GM06990 (cell line): Measurements from ENCODE around the gene CSTPP1.

Source experiments
- DNase-seq: peaks from one replicate; pipeline ENCODE4 v3.0.0-alpha.2; 2011; ENCODE audit not compliant: insufficient read length; ENCODE audit errors: extremely low read depth
- H3K27me3 ChIP-seq: replicated peaks from 2 replicates; pipeline ENCODE4 v1.6.0; 2011; ENCODE audit warnings: low read length; ENCODE audit not compliant: control insufficient read depth, insufficient read depth
- H3K36me3 ChIP-seq: 2 replicates; pipeline ENCODE4 v1.5.1; 2011; ENCODE audit warnings: low read length; ENCODE audit not compliant: control insufficient read depth, insufficient read depth
- H3K4me3 ChIP-seq: replicated peaks from 2 replicates; pipeline ENCODE4 v1.5.1; 2011; ENCODE audit warnings: low read depth, mild to moderate bottlenecking, control low read depth, low read length
- TF ChIP-seq, protein P1 (sequence below): IDR thresholded peaks from 2 replicates; pipeline ENCODE4 v1.5.1; 2011; ENCODE audit warnings: low read length, control low read depth, mild to moderate bottlenecking, inconsistent platforms; ENCODE audit not compliant: insufficient read depth, poor library complexity, severe bottlenecking

Gene CSTPP1

GRCh38 chr11:47018637-47019036, 82.1 kb downstream of the CSTPP1 start:
- H3K4me3 ChIP-seq: no peak overlapping the region
- no peak for DNase-seq
- TF ChIP-seq, protein P1, sequence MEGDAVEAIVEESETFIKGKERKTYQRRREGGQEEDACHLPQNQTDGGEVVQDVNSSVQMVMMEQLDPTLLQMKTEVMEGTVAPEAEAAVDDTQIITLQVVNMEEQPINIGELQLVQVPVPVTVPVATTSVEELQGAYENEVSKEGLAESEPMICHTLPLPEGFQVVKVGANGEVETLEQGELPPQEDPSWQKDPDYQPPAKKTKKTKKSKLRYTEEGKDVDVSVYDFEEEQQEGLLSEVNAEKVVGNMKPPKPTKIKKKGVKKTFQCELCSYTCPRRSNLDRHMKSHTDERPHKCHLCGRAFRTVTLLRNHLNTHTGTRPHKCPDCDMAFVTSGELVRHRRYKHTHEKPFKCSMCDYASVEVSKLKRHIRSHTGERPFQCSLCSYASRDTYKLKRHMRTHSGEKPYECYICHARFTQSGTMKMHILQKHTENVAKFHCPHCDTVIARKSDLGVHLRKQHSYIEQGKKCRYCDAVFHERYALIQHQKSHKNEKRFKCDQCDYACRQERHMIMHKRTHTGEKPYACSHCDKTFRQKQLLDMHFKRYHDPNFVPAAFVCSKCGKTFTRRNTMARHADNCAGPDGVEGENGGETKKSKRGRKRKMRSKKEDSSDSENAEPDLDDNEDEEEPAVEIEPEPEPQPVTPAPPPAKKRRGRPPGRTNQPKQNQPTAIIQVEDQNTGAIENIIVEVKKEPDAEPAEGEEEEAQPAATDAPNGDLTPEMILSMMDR: no peak
- H3K27me3 ChIP-seq: no peaks in the 10 kb centered on the region
- H3K36me3 ChIP-seq: no peaks in the 10 kb centered on the region

DNA sequence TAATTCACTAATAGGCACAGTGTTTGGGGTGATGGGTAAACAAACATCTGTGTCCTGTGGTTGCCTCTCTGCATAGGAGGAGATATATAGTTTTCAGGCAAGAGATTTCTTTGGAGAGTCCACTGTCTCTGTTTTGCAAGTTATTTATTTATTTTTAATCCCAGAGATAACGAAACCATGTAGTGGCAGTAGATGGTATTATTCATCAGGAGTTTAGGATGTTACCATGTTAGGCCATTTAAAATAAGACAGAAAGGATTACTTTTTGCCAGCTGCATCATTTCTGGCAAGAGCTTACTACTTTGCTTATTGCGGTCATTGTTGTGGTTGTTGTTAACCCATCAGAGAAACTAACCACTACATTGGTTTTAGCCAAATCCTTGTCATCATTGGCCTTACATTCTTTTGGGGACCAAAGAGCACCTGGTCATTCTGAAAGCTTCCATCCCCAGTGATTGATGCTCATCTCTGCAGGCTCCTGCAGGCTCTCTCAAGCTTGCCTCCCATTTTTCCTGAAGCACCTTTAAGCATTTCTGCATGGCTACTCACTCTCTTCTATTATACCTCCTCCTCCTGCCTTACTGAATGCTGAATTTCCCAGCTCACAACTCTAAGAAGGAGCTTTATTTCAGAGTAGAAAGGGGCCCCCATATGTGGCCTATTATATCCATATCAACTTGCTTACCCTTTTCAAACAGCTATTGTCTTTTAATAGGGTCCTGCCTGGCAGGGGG, 84.4 kb downstream of the CSTPP1 start:
- no peak for DNase-seq
- H3K4me3 ChIP-seq: no peak overlapping the region
- H3K27me3 ChIP-seq: no peaks in the 10 kb centered on the region
- TF ChIP-seq, protein P1: no peak
- H3K36me3 ChIP-seq: no peaks in the 10 kb centered on the region

GRCh38 chr11:47021527-47021818, 84.9 kb downstream of the CSTPP1 start:
- TF ChIP-seq, protein P1: no peak
- Histone ChIP-seq H3K4me3 (no peak overlapping the region), H3K36me3 (no peaks in the 10 kb centered on the region), H3K27me3 (no peaks in the 10 kb centered on the region)
- DNase-seq: no peak

DNA sequence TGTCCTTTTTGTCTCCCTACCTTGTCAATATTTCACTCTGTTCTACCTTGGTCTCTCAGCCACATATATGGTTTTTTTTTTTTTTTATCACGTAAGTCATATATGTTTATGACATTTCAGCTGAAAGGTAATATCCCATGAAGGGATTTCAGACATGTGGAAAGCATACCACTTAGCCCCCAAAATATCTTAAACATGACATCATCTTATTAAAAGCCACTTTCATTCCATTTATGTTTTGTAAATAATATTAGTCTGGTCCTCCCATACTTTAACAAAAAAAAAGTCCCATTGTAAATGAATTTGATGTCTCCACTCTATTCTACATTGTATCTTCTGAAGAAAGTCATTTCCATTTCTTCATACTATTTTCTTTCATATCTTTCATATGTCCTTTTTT, 85.4 kb downstream of the CSTPP1 start:
- H3K36me3 ChIP-seq: no peaks in the 10 kb centered on the region
- DNase-seq: no peak
- TF ChIP-seq, protein P1: no peak
- H3K4me3 ChIP-seq: no peak overlapping the region
- H3K27me3 ChIP-seq: no peaks in the 10 kb centered on the region

DNA sequence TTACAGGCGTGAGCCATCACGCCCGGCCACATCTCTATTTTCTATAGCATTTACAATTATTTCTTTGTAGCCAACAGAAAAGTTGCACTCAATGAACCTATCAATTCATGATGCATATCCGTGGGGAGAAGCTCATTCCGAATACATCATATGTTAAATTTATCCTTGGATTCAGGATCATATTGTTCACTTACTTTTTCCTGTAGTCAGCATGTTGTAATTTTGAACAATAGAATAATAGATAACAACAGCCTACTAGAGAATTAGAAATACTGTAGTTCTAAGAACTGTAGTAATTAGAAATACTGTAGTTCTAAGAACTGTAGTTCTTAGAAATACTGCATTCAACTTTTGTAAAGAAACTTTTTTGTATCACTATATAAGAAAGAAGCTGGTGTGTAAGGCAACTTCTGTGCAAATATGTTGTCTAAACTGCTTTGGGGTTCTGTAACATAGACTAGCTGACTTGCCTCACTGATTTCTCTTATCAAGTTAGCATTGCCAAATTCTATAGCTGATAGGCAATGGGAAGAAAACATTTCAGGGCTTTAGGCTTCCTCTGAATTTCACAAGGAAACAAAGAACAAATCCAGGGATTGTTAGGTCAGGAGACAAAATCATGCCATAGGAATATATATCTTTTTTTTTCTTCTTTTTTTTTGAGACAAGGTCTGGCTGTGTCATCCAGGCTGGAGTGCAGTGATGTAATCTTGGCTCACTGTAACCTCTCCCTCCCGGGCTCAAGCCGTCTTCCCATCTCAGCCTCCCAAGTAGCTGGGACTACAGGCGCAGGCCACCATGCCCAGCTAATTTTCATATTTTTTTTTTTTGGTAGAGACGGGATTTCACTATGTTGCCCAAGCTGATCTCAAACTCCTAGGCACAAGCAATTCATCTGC, 91.9 kb downstream of the CSTPP1 start:
- Histone ChIP-seq H3K27me3 (no peaks in the 10 kb centered on the region), H3K36me3 (no peaks in the 10 kb centered on the region), H3K4me3 (no peak overlapping the region)
- DNase-seq: no peak
- TF ChIP-seq, protein P1: no peak
